Kidney epithelial cell (primary cell): ENCODE data around the gene CCND2. TPM values are rescaled to one million over a fixed set of nuclear protein-coding genes. Genes with fewer than 3 reads are reported as not detected.

Experiments used
- DNase-seq: peaks from one replicate; pipeline ENCODE4 v3.0.0-alpha.2; 2010; ENCODE audit warnings: low read depth
- H3K27me3 ChIP-seq: 2 replicates; pipeline ENCODE4 v1.6.0; 2011; ENCODE audit warnings: low read length; ENCODE audit not compliant: control insufficient read depth, insufficient read depth
- H3K36me3 ChIP-seq: 2 replicates; pipeline ENCODE4 v1.5.1; 2011; ENCODE audit warnings: low read length; ENCODE audit not compliant: control insufficient read depth, insufficient read depth
- H3K4me3 ChIP-seq: 2 replicates; pipeline ENCODE4 v1.5.1; 2011; ENCODE audit warnings: low read depth, mild to moderate bottlenecking, control low read depth, low read length
- total RNA-seq: library from RNA; depleted of rRNA; stranded (reverse); fragments of >200 nt; gene quantifications from 2 replicates; pipeline ENCODE4 v1.2.3, GENCODE V29; 2015
- TF ChIP-seq, protein P1 (sequence below): IDR thresholded peaks from 2 replicates; pipeline ENCODE4 v1.5.1; 2011; ENCODE audit warnings: mild to moderate bottlenecking, moderate library complexity, low read length, control low read depth, inconsistent platforms; ENCODE audit not compliant: insufficient read depth, poor library complexity, severe bottlenecking

Gene CCND2
- total RNA-seq, 1 donor from 2014 or later: 88.3 TPM

DNA sequence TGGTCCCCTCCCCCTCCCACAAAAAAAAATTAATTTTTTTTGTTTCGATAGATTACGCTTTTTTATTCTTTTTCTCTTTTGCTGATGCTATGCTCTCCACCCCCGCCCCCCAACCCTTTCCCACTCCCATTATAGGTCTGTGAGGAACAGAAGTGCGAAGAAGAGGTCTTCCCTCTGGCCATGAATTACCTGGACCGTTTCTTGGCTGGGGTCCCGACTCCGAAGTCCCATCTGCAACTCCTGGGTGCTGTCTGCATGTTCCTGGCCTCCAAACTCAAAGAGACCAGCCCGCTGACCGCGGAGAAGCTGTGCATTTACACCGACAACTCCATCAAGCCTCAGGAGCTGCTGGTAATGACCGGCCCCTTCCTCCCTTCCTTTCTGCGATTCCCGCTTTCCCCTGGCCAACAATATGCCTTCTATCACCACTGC is 2.3 kb downstream of the CCND2 start:
- Histone ChIP-seq H3K4me3 (peak overlapping the region; percentile 60), H3K36me3 (no peaks in the 10 kb centered on the region), H3K27me3 (peaks cover 64% of the 10 kb centered on the region)
- TF ChIP-seq, protein P1, sequence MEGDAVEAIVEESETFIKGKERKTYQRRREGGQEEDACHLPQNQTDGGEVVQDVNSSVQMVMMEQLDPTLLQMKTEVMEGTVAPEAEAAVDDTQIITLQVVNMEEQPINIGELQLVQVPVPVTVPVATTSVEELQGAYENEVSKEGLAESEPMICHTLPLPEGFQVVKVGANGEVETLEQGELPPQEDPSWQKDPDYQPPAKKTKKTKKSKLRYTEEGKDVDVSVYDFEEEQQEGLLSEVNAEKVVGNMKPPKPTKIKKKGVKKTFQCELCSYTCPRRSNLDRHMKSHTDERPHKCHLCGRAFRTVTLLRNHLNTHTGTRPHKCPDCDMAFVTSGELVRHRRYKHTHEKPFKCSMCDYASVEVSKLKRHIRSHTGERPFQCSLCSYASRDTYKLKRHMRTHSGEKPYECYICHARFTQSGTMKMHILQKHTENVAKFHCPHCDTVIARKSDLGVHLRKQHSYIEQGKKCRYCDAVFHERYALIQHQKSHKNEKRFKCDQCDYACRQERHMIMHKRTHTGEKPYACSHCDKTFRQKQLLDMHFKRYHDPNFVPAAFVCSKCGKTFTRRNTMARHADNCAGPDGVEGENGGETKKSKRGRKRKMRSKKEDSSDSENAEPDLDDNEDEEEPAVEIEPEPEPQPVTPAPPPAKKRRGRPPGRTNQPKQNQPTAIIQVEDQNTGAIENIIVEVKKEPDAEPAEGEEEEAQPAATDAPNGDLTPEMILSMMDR: no peak
- no peak for DNase-seq

GRCh38 chr12:4276524-4277204 is 3.1 kb downstream of the CCND2 start:
- DNase-seq: peak; percentile 49
- no peaks in the 10 kb centered on the region for H3K36me3 ChIP-seq
- H3K4me3 ChIP-seq: no peak overlapping the region
- H3K27me3 ChIP-seq: peaks cover 56% of the 10 kb centered on the region
- TF ChIP-seq, protein P1: peak; percentile 87

GRCh38 chr12:4277205-4277543 is 3.6 kb downstream of the CCND2 start:
- DNase-seq: no peak
- Histone ChIP-seq H3K4me3 (no peak overlapping the region), H3K36me3 (no peaks in the 10 kb centered on the region), H3K27me3 (peaks cover 53% of the 10 kb centered on the region)
- TF ChIP-seq, protein P1: no peak

DNA sequence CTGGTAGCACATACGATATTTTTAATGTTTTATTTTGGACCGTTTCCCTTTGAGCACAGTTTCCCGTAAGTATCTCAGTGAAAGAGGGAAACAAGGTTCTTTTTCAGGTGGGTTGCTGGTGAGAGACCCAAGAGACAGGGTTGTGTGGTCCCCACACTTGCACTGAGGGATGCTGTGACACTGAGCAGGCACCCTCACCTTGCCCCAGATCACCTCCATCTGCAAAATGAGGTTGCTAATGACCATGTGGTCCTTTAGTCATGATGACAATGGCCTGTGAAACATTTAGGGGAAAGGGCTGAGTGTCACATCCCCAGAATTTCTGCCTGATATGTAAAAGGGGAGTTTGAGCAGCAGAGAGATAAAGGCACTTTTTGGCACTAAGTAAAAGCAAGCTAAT is 4.3 kb downstream of the CCND2 start:
- DNase-seq: no peak
- H3K27me3 ChIP-seq: peaks cover 46% of the 10 kb centered on the region
- TF ChIP-seq, protein P1: no peak
- H3K4me3 ChIP-seq: no peak overlapping the region
- no peaks in the 10 kb centered on the region for H3K36me3 ChIP-seq

DNA sequence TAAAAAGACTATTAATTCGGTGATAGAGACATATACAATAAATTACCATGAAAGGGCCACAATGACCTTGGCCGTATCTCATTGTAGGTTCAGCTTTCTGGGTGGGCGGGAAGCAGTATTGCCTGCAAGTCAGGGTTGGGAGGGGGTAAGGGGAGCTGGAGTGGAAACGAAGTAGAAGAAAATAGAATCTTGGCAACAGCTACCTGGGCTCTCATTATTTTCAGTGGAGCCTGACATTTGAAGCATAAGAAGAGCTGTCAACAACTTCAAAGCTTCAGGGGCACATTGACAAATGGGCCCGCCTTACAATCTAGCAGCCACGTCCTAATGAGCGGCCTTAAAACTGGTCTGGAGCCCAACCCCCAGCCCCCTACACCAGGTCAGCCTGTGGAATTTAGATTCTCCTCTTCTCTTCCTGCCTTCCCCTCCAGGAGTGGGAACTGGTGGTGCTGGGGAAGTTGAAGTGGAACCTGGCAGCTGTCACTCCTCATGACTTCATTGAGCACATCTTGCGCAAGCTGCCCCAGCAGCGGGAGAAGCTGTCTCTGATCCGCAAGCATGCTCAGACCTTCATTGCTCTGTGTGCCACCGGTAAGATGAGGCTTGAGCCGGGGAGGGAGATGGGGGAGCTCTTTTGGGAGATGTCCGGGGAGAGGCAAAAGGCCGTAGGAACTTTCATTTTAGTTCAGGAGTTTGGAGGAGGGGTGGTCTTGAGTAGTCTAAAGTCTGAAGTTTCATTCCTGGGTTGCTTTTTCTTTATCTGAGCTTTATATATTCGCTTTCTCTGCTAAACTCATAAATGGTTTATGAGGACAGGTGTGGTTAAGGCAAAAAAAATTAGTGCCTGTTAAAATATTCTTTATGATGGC is 5.0 kb downstream of the CCND2 start:
- Histone ChIP-seq H3K36me3 (no peaks in the 10 kb centered on the region), H3K4me3 (no peak overlapping the region), H3K27me3 (peaks cover 40% of the 10 kb centered on the region)
- DNase-seq: no peak
- TF ChIP-seq, protein P1: no peak
